Measurements from ENCODE around the gene SNX24. TPM values are rescaled to one million over a fixed set of nuclear protein-coding genes. Genes with fewer than 3 reads are reported as not detected.

Gene SNX24
- total RNA-seq, 1 experiment from 2014 or later, result 21.8 TPM

- Histone ChIP-seq H3K9me3 (no peaks in the 10 kb centered on the region), H3K4me3 (no peak overlapping the region), H3K36me3 (no peaks in the 10 kb centered on the region), H3K27me3 (no peaks in the 10 kb centered on the region)
- no peak for DNase-seq
Observed at GRCh38 chr5:122937914-122938313, 92.5 kb downstream of the SNX24 start.

DNA sequence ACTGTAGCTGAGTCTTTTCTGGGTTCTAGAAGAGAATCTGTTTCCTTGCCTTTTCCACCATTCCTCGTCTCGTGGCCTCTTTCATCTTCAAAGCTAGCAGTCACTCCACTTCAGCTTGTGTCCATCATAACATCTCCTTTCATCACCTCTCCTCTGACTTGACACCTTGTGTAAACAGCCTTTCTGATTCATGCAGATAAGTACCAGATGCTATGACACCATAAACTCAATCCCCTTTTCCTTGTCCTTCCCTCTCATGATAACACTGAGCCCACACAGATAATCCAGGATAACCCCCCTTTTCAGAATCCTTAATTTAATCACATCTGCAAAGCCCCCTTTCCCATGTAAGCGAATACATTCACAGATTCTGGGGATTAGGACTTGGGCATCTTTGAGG lies 95.5 kb downstream of the SNX24 start:
- Histone ChIP-seq H3K27me3 (no peaks in the 10 kb centered on the region), H3K36me3 (no peaks in the 10 kb centered on the region), H3K9me3 (no peaks in the 10 kb centered on the region), H3K4me3 (no peak overlapping the region)
- no peak for DNase-seq

DNA sequence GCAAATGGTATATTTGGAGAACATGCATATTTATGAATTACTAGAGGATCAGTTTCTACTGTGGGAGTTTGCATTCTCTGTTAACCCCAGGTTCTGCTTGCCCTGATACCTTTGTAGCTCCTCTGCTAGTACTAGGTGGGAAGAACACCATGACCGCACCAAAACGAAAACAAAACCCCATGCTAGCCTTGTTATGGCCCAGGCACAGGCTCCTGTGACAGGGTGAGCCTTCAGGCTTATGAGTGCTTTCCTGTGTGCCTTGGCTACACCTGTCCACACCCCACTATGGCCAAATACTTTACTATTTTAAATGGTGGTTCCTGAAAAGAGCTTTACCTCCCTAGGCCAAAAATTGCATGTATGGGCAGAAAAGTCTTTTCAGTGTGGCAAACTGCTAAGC lies 96.3 kb downstream of the SNX24 start:
- H3K4me3 ChIP-seq, result no peak overlapping the region
- no peaks in the 10 kb centered on the region for H3K9me3 ChIP-seq
- H3K27me3 ChIP-seq, result no peaks in the 10 kb centered on the region
- DNase-seq, result no peak
- H3K36me3 ChIP-seq, result no peaks in the 10 kb centered on the region

DNA sequence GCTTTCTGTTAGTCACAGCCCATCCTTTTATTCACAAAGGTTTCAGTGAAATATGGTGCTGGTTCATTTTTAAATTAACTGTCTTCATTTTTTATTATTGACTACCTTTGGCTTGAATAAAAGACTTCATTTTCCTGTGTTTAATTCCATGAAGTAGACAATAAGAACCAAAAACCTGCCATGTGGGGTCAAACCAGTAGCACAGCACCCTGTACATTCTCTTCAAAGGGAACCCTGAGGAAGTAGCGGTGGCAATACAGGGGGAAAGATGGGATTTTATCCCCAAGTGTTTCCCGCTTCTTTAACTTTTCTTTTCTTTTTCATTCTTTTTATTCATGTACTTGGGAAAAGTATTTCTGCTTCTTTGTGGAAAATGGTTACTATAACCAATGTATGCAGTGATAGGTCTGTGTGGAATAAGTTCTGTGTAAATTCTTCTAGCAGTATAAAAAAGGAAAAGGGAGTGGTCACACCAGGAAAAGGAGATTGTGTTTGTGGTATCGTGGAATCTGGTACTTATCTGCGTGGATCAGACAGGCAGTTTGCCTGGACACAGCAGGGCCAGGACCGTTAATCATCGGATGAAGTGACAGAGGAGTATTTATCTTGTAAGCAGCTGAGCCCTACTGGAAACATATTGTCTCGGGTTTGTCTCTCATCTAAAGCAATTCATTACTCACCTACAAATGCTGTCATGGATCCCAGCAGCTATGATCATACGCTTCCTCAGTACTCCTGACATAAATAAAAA lies 96.9 kb downstream of the SNX24 start:
- no peaks in the 10 kb centered on the region for H3K36me3 ChIP-seq
- DNase-seq, result peak; percentile 23
- H3K4me3 ChIP-seq, result no peak overlapping the region
- no peaks in the 10 kb centered on the region for H3K27me3 ChIP-seq
- no peaks in the 10 kb centered on the region for H3K9me3 ChIP-seq

- no peaks in the 10 kb centered on the region for H3K27me3 ChIP-seq
- no peak for DNase-seq
- no peaks in the 10 kb centered on the region; the same call in 1 of the 2 replicates for H3K36me3 ChIP-seq
- H3K4me3 ChIP-seq, result no peak overlapping the region
- H3K9me3 ChIP-seq, result no peaks in the 10 kb centered on the region
Observed at GRCh38 chr5:122943050-122943698, 97.8 kb downstream of the SNX24 start.

DNA sequence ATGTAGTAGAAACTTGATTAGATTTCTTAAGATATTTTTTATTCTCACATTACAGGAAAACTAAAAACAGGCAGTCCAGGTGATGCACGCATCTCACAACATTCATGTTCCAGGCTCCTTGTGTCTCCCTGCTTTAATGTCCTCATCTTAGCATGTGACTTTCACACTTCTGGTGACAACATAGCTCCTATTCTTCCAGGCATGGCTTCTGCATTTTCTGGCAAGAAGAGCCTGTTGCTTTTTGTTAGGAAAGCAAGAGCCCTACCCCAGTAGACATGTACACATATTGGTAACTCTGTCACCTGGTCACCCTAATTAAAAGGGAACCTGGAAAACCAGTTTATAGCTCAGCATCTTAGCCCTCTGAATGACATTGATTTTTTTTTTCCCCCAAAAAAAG lies 98.6 kb downstream of the SNX24 start:
- Histone ChIP-seq H3K4me3 (no peak overlapping the region), H3K36me3 (no peaks in the 10 kb centered on the region; the same call in 1 of the 2 replicates), H3K27me3 (no peaks in the 10 kb centered on the region), H3K9me3 (no peaks in the 10 kb centered on the region)
- DNase-seq, result no peak

DNA sequence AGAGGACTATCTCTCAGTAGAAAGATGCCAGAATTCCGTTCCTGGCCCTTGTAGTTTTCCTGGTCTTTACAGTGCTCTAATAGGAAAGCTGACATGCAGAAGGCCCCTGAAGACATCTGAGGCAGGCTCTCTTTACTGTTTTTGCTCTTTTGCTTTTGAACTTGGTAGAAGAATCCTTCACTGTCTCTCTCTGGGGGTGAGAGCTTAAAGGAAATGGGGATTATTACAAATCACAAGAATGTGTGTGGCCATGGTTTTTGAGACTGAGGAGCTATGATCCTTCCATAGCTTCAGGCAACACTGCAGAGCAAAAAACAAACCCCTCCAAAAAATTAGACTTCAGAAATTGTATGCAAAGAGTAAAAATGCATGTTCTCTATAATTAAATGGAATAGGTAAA lies 102.0 kb downstream of the SNX24 start:
- no peak for DNase-seq
- H3K27me3 ChIP-seq, result no peaks in the 10 kb centered on the region
- no peak overlapping the region for H3K4me3 ChIP-seq
- no peaks in the 10 kb centered on the region; the same call in 1 of the 2 replicates for H3K36me3 ChIP-seq
- H3K9me3 ChIP-seq, result no peaks in the 10 kb centered on the region

DNA sequence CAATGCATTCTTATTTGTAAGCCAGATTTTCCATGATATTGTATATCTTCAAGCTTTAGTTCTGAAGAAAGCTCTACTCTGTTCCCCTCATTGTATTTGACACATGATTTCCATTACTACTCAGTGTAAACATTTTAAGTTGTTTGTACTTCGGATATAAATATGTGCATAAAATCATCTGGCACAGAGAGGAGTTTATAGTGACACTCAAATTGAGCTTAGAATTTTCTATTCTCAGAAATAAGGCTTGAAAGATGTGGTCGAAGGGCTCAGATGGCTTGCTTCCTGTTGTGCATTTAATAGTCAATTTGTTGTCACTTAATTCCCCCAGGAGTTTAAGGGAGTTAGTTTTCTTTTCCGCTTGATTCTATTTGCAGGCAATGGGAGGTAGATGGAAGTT lies 102.4 kb downstream of the SNX24 start:
- H3K27me3 ChIP-seq, result no peaks in the 10 kb centered on the region
- H3K36me3 ChIP-seq, result no peaks in the 10 kb centered on the region; the same call in 1 of the 2 replicates
- DNase-seq, result no peak
- H3K4me3 ChIP-seq, result no peak overlapping the region
- no peaks in the 10 kb centered on the region for H3K9me3 ChIP-seq

DNA sequence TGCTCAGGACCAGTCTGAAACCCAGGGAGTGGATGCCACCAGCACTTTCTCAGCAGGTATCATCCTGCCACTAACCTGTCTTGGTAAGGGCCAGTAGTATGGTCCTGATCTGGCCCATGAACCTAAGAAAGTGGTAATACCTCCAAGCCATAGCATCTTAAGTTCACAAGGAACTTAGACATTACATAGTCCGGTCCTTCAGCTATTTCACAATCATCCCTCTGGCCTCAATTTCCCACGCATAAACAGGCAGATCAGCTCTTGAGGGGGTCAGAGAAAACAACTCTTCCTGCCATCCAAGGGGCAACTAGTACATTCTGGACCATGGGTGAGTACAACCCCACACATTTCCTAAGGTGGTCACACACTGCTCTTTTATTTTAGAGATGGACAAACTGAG lies 102.9 kb downstream of the SNX24 start:
- H3K4me3 ChIP-seq, result no peak overlapping the region
- no peaks in the 10 kb centered on the region for H3K9me3 ChIP-seq
- DNase-seq, result no peak
- no peaks in the 10 kb centered on the region; the same call in 1 of the 2 replicates for H3K36me3 ChIP-seq
- no peaks in the 10 kb centered on the region for H3K27me3 ChIP-seq

DNA sequence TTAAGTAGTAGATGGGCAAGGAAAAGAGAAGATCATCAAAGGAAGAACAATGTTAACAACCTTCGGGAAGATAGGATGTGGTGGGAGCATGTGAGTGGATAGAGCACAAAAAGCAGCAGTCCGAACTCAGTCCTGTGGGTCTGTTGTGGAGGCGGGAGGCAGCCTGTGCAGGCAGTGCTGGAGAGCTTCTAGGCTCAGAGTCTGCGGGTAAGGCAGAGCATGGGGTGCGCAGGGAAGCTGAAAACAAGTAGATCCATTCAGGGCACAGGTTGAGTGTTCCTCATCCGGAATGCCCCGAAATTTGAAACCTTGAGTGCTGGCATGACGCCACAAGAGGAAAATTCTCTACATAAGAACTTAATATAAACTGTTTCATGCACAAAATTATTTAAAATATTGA lies 106.2 kb downstream of the SNX24 start:
- no peak for DNase-seq
- Histone ChIP-seq H3K4me3 (no peak overlapping the region), H3K36me3 (no peaks in the 10 kb centered on the region; the same call in 1 of the 2 replicates), H3K27me3 (no peaks in the 10 kb centered on the region), H3K9me3 (no peaks in the 10 kb centered on the region; the same call in 1 of the 2 replicates)

GRCh38 chr5:122954719-122955118 lies 109.3 kb downstream of the SNX24 start:
- no peak for DNase-seq

DNA sequence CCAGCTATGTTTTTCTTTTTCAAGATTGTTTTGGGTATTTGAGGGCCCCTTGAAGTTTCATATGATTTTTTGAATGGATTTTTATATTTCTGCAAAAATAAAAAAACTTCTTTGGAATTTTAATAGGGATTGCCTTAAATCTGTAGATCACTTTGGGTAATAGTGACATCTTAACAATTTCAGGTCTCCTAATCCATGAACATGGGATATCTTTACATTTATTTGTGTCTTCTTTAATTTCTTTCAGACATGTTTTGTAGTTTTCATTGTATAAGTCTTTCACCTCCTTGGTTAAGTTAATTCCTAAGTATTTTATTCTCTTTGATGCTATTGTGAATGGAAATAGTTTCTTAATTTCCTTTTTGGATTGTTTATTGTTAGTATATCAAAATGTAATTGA lies 112.0 kb downstream of the SNX24 start:
- Histone ChIP-seq H3K4me3 (no peak overlapping the region), H3K36me3 (no peaks in the 10 kb centered on the region), H3K9me3 (peaks cover 3% of the 10 kb centered on the region), H3K27me3 (no peaks in the 10 kb centered on the region)
- no peak for DNase-seq

More at GRCh38 chr5:122954719-122955118, 109.3 kb downstream of the SNX24 start:
- H3K4me3 ChIP-seq, result no peak overlapping the region
- H3K36me3 ChIP-seq, result no peaks in the 10 kb centered on the region
- no peaks in the 10 kb centered on the region for H3K27me3 ChIP-seq
- peaks cover 3% of the 10 kb centered on the region for H3K9me3 ChIP-seq

- peaks cover 3% of the 10 kb centered on the region for H3K9me3 ChIP-seq
- H3K27me3 ChIP-seq, result no peaks in the 10 kb centered on the region
- H3K4me3 ChIP-seq, result no peak overlapping the region
- no peak for DNase-seq
- H3K36me3 ChIP-seq, result no peaks in the 10 kb centered on the region
Observed at GRCh38 chr5:122959740-122960445, 114.5 kb downstream of the SNX24 start.

- Histone ChIP-seq H3K36me3 (no peaks in the 10 kb centered on the region), H3K4me3 (no peak overlapping the region), H3K9me3 (no peaks in the 10 kb centered on the region), H3K27me3 (no peaks in the 10 kb centered on the region)
- no peak for DNase-seq
Observed at GRCh38 chr5:122963305-122963704, 117.9 kb downstream of the SNX24 start.

GRCh38 chr5:122965111-122965510 lies 119.7 kb downstream of the SNX24 start:
- H3K27me3 ChIP-seq, result no peaks in the 10 kb centered on the region
- no peaks in the 10 kb centered on the region for H3K36me3 ChIP-seq
- H3K4me3 ChIP-seq, result no peak overlapping the region
- H3K9me3 ChIP-seq, result no peaks in the 10 kb centered on the region
- no peak for DNase-seq

DNA sequence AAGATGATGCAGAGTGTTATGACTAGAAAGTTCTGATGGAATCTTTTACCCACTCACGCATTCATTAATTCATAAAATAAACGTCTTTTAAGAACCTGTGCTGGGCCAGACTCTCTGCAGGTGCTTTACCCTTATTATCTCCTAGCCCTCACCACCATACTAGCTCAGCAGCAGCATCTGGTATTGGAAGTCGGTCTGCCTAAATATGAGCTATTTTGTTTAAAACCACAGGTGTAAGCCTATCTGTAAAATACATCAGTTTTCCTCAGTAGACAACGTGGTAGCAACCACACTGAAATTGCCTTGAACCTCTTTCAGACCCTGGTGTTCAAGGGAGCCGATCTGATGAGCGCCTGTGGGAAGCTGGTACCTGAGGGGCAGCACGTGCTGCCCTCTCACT lies 121.7 kb downstream of the SNX24 start:
- no peak for DNase-seq
- no peaks in the 10 kb centered on the region for H3K27me3 ChIP-seq
- no peak overlapping the region for H3K4me3 ChIP-seq
- H3K36me3 ChIP-seq, result no peaks in the 10 kb centered on the region
- no peaks in the 10 kb centered on the region for H3K9me3 ChIP-seq

GRCh38 chr5:122967625-122968024 lies 122.2 kb downstream of the SNX24 start:
- no peak for DNase-seq
- H3K9me3 ChIP-seq, result no peaks in the 10 kb centered on the region
- H3K4me3 ChIP-seq, result no peak overlapping the region
- no peaks in the 10 kb centered on the region for H3K27me3 ChIP-seq
- H3K36me3 ChIP-seq, result no peaks in the 10 kb centered on the region
